Upper lobe of right lung (tissue), 1 donor: ENCODE results near the gene LY9. TPM values are rescaled to one million over a fixed set of nuclear protein-coding genes. Genes with fewer than 3 reads are reported as not detected.
A peak's percentile ranks its signal among the peaks of the same experiment; 100 is the strongest.
"Not testable (repeated sequence)": the region's sequence is repeated elsewhere in the genome, so short reads cannot be mapped to it uniquely, and the experiment has no call there.

ENCODE experiments used
- ATAC-seq: fragments of 200-7000 bp; cut with Tn5 transposase; one replicate; pipeline ENCODE4 v1.9.1; 2020; ENCODE audit warnings: mild to moderate bottlenecking, moderate library complexity
- DNase-seq: peaks from one replicate; pipeline ENCODE4 v3.0.0-alpha.2; 2020
- H3K27ac ChIP-seq: fragments of 200-600 bp; one replicate; pipeline ENCODE4 v1.8.0; 2022
- H3K27me3 ChIP-seq: fragments of 200-600 bp; one replicate; pipeline ENCODE4 v1.8.0; 2022; ENCODE audit warnings: mild to moderate bottlenecking
- H3K36me3 ChIP-seq: fragments of 200-600 bp; one replicate; pipeline ENCODE4 v1.8.0; 2022
- H3K4me1 ChIP-seq: fragments of 200-600 bp; one replicate; pipeline ENCODE4 v1.8.0; 2022
- H3K4me3 ChIP-seq: fragments of 200-600 bp; one replicate; pipeline ENCODE4 v1.8.0; 2022; ENCODE audit warnings: mild to moderate bottlenecking
- H3K9me3 ChIP-seq: fragments of 200-600 bp; one replicate; pipeline ENCODE4 v1.8.0; 2022
- CTCF ChIP-seq: fragments of 200-600 bp; IDR thresholded peaks from one replicate; pipeline ENCODE4 v1.8.0; 2022; ENCODE audit warnings: antibody characterized with exemption
- intact Hi-C: fragments of 100-400 bp; cut with DNase I; formaldehyde crosslinking; loops from one replicate; pipeline ENCODE4 v1.11.0; 2022
- total RNA-seq: library from RNA; stranded (reverse); fragmentation: NEBNext Ultra II Directional; extraction: Animal tissue kit (Norgen Biotek cat#: 25700); gene quantifications from one replicate; pipeline ENCODE4 v1.2.1, GENCODE V29; 2021
- donor health status: DM: no; HTN: yes; CAD: no; lungs with severe emphysema.

The LY9 gene
- total RNA-seq, 1 donor from 2014 or later, result 3.3 TPM

GRCh38 chr1:160866001-160866694 lies 70.2 kb downstream of the LY9 start:
- TF ChIP-seq CTCF, result no peak
- no peak for ATAC-seq
- H3K4me3 ChIP-seq, result no peak overlapping the region

GRCh38 chr1:160866695-160867260 lies 70.8 kb downstream of the LY9 start:
- DNase-seq (no peak), ATAC-seq (no peak)
- no peaks in the 10 kb centered on the region for H3K36me3 ChIP-seq
- intact Hi-C loops, result no loop called here
- H3K27me3 ChIP-seq, result no peaks in the 10 kb centered on the region
- H3K27ac ChIP-seq, result no peak overlapping the region
- TF ChIP-seq CTCF, result no peak
- no peaks in the 10 kb centered on the region for H3K9me3 ChIP-seq
- H3K4me1 ChIP-seq, result peaks cover 7% of the 10 kb centered on the region
- H3K4me3 ChIP-seq, result no peak overlapping the region

More at GRCh38 chr1:160866001-160866694, 70.2 kb downstream of the LY9 start:
- Histone ChIP-seq H3K27me3 (no peaks in the 10 kb centered on the region), H3K9me3 (no peaks in the 10 kb centered on the region), H3K4me1 (peaks cover 7% of the 10 kb centered on the region), H3K36me3 (no peaks in the 10 kb centered on the region), H3K27ac (no peak overlapping the region)
- intact Hi-C loops, result no loop called here
- no peak for DNase-seq

- H3K4me3 ChIP-seq, H3K27ac ChIP-seq, H3K9me3 ChIP-seq, DNase-seq, H3K4me1 ChIP-seq, intact Hi-C loops, H3K36me3 ChIP-seq, ATAC-seq, H3K27me3 ChIP-seq: not testable (repeated sequence)
Measured at GRCh38 chr1:160867651-160868050, 71.7 kb downstream of the LY9 start.

GRCh38 chr1:160868141-160868540 lies 72.2 kb downstream of the LY9 start:
- peaks cover 3% of the 10 kb centered on the region for H3K4me1 ChIP-seq
- no peak for TF ChIP-seq CTCF
- no peak overlapping the region for H3K27ac ChIP-seq
- no peak for DNase-seq
- no peaks in the 10 kb centered on the region for H3K9me3 ChIP-seq
- no peak overlapping the region for H3K4me3 ChIP-seq
- intact Hi-C loops, result no loop called here
- no peaks in the 10 kb centered on the region for H3K36me3 ChIP-seq
- peak; percentile 39 for ATAC-seq
- H3K27me3 ChIP-seq, result peaks cover 4% of the 10 kb centered on the region

- DNase-seq (no peak), ATAC-seq (no peak)
- H3K36me3 ChIP-seq, result no peaks in the 10 kb centered on the region
- intact Hi-C loops, result no loop called here
- H3K4me1 ChIP-seq, result no peaks in the 10 kb centered on the region
- no peak overlapping the region for H3K27ac ChIP-seq
- TF ChIP-seq CTCF, result no peak
- H3K27me3 ChIP-seq, result peaks cover 4% of the 10 kb centered on the region
- no peak overlapping the region for H3K4me3 ChIP-seq
- no peaks in the 10 kb centered on the region for H3K9me3 ChIP-seq
Measured at GRCh38 chr1:160874935-160875334, 79.0 kb downstream of the LY9 start.

GRCh38 chr1:160875591-160875990 lies 79.6 kb downstream of the LY9 start:
- H3K4me1 ChIP-seq, H3K4me3 ChIP-seq, intact Hi-C loops, H3K27ac ChIP-seq, ATAC-seq, DNase-seq, H3K9me3 ChIP-seq, H3K27me3 ChIP-seq, H3K36me3 ChIP-seq: not testable (repeated sequence)
